Osteoblast (primary cell): ENCODE data around the gene FAM163A. TPM values are rescaled to one million over a fixed set of nuclear protein-coding genes. Genes with fewer than 3 reads are reported as not detected.

Experiments used
- DNase-seq: peaks from one replicate; pipeline ENCODE4 v3.0.0; 2011; ENCODE audit warnings: low spot score, mixed read lengths; ENCODE audit not compliant: insufficient read length; ENCODE audit errors: missing footprints
- H2AFZ ChIP-seq: 2 replicates; pipeline ENCODE4 v1.6.0; 2011; ENCODE audit warnings: mild to moderate bottlenecking, low read length
- H3K27ac ChIP-seq: 2 replicates; pipeline ENCODE4 v1.5.1; 2011; ENCODE audit warnings: mild to moderate bottlenecking, low read depth, low read length, moderate library complexity
- H3K27me3 ChIP-seq: 2 replicates; pipeline ENCODE4 v1.6.0; 2012; ENCODE audit warnings: mild to moderate bottlenecking, control low read depth, inconsistent platforms, low read length, moderate library complexity; ENCODE audit not compliant: insufficient read depth
- H3K36me3 ChIP-seq: 2 replicates; pipeline ENCODE4 v1.5.1; 2011; ENCODE audit warnings: mild to moderate bottlenecking, low read length, control low read depth, moderate library complexity; ENCODE audit not compliant: insufficient read depth
- H3K4me1 ChIP-seq: 2 replicates; pipeline ENCODE4 v1.5.1; 2011; ENCODE audit warnings: mild to moderate bottlenecking, low read length, control low read depth, moderate library complexity; ENCODE audit not compliant: insufficient read depth
- H3K4me2 ChIP-seq: 2 replicates; pipeline ENCODE4 v1.6.0; 2011; ENCODE audit warnings: mild to moderate bottlenecking, low read length; ENCODE audit not compliant: insufficient read depth
- H3K4me3 ChIP-seq: fragments of 200-600 bp; sonication (generic); 3 replicates; pipeline ENCODE4 v1.5.1; 2012; ENCODE audit warnings: mild to moderate bottlenecking, low read length, inconsistent platforms; ENCODE audit not compliant: insufficient read depth
- H3K79me2 ChIP-seq: 2 replicates; pipeline ENCODE4 v1.6.0; 2012; ENCODE audit warnings: mild to moderate bottlenecking, low read length, control low read depth, inconsistent platforms; ENCODE audit not compliant: insufficient read depth
- H3K9me3 ChIP-seq: 2 replicates; pipeline ENCODE4 v1.5.1; 2011; ENCODE audit warnings: low read depth, low read length, control low read depth
- H4K20me1 ChIP-seq: 2 replicates; pipeline ENCODE4 v1.6.0; 2012; ENCODE audit warnings: mild to moderate bottlenecking, low read length, control low read depth; ENCODE audit not compliant: insufficient read depth
- CTCF ChIP-seq: IDR thresholded peaks from 2 replicates; pipeline ENCODE4 v1.5.1; 2011; ENCODE audit warnings: mild to moderate bottlenecking, low read depth, low read length, moderate library complexity; ENCODE audit errors: extremely low read depth
- total RNA-seq: library from RNA; depleted of rRNA; stranded (reverse); fragments of >200 nt; gene quantifications from 2 replicates; pipeline ENCODE4 v1.2.3, GENCODE V29; 2012

The FAM163A gene
- total RNA-seq, 1 donor = not detected

- H3K9me3 ChIP-seq = no peaks in the 10 kb centered on the region
- no peaks in the 10 kb centered on the region for H3K4me1 ChIP-seq
- H3K4me3 ChIP-seq = no peak overlapping the region
- no peaks in the 10 kb centered on the region for H4K20me1 ChIP-seq
- H3K27me3 ChIP-seq = peaks cover 63% of the 10 kb centered on the region
- no peaks in the 10 kb centered on the region for H3K36me3 ChIP-seq
- no peak for TF ChIP-seq CTCF
- no peak overlapping the region for H2AFZ ChIP-seq
- H3K79me2 ChIP-seq = no peaks in the 10 kb centered on the region
- H3K4me2 ChIP-seq = no peak overlapping the region
- H3K27ac ChIP-seq = no peak overlapping the region
- DNase-seq = no peak
These were observed 51.6 kb downstream of the FAM163A start for GRCh38 chr1:179794669-179795068.

DNA sequence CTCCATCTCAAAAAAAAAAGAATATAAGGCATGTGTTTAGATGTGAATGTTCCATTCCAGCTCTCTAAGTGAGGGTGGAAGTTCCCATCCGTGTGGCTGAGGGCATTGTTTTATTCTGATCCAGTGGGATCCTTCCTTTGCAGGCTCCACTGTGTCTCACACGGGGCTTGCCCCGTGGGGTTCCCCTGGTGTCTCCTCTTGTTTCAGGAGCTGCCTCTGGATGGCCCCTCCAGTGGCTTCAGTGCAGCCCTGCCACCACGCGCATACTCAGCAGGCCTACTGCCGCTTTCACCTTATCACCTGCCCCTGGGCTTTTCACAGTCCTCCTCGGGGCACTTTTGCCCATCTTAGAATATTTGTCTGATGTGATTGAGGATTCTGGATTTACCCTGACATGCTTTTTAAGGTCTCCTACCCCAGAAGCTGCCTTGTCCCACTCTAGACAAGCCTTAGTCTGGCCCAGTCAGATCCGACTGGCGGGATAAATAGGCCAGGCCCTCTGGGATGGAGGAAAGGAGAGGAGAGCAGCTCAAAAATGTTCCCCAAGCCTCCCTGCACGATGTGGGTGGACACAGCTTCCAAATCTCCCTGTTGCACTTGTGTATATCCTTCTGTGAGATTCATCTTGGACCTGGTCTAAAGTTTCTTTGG lies 55.2 kb downstream of the FAM163A start:
- H3K27me3 ChIP-seq = peaks cover 74% of the 10 kb centered on the region
- H3K36me3 ChIP-seq = no peaks in the 10 kb centered on the region
- no peaks in the 10 kb centered on the region for H3K79me2 ChIP-seq
- no peaks in the 10 kb centered on the region for H4K20me1 ChIP-seq
- no peak for DNase-seq
- no peak overlapping the region for H3K27ac ChIP-seq
- no peak overlapping the region for H3K4me2 ChIP-seq
- no peaks in the 10 kb centered on the region for H3K9me3 ChIP-seq
- no peak for TF ChIP-seq CTCF
- H3K4me3 ChIP-seq = no peak overlapping the region
- no peaks in the 10 kb centered on the region for H3K4me1 ChIP-seq
- no peak overlapping the region for H2AFZ ChIP-seq

DNA sequence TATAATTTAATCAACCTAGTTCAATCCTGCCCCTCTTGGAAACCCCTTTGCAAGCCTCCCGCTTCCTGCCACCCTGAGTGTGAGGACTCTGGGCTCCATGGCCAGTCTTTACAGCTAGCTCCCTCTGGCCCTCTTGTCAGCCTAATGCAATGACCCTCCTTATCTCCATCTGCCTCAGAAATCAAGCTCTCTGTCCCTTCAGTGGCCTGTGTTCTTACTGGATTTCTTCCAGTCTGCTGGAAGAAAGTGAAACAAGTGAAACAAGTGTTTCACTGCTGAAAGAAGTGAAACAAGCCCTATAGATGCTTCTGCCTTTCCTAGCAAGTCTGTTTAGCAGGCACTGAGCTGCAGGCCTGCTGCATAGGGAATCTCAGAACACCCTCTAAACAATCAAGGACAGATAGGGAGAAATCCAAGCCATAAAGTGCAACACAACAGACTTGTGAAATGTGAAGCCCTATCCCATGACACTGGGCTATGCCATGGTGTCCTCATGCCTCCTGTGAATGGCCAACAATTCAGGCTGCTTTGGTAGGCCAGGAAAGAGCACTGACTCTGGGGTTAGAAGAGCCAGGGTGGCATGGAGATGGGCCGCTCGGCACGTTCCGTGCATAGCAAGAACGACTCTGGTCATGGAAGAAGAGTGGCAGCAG lies 55.9 kb downstream of the FAM163A start:
- H4K20me1 ChIP-seq = no peaks in the 10 kb centered on the region
- peaks cover 70% of the 10 kb centered on the region for H3K27me3 ChIP-seq
- no peak overlapping the region for H3K4me2 ChIP-seq
- H3K36me3 ChIP-seq = no peaks in the 10 kb centered on the region
- no peaks in the 10 kb centered on the region for H3K79me2 ChIP-seq
- no peak overlapping the region for H3K4me3 ChIP-seq
- no peaks in the 10 kb centered on the region for H3K4me1 ChIP-seq
- H2AFZ ChIP-seq = no peak overlapping the region
- no peaks in the 10 kb centered on the region for H3K9me3 ChIP-seq
- TF ChIP-seq CTCF = no peak
- no peak overlapping the region for H3K27ac ChIP-seq
- no peak for DNase-seq

GRCh38 chr1:179800481-179800880 lies 57.4 kb downstream of the FAM163A start:
- Histone ChIP-seq H3K4me2 (no peak overlapping the region), H3K27me3 (peaks cover 64% of the 10 kb centered on the region), H3K27ac (no peak overlapping the region), H4K20me1 (no peaks in the 10 kb centered on the region), H3K9me3 (no peaks in the 10 kb centered on the region), H2AFZ (no peak overlapping the region), H3K36me3 (no peaks in the 10 kb centered on the region), H3K79me2 (no peaks in the 10 kb centered on the region), H3K4me1 (no peaks in the 10 kb centered on the region), H3K4me3 (no peak overlapping the region)
- TF ChIP-seq CTCF = no peak
- DNase-seq = no peak
